HUES48 (cell line): ENCODE measurements around the gene LSG1.

Experiments used
- H3K27ac ChIP-seq: one replicate; pipeline ENCODE4 v1.7.0; 2013; ENCODE audit warnings: low read depth, low read length, inconsistent platforms
- H3K27me3 ChIP-seq: 2 replicates; pipeline ENCODE4 v1.6.1; 2013; ENCODE audit warnings: mild to moderate bottlenecking, low read length; ENCODE audit not compliant: control insufficient read depth, insufficient read depth
- H3K36me3 ChIP-seq: 2 replicates; pipeline ENCODE4 v1.6.1; 2013; ENCODE audit warnings: low read length; ENCODE audit not compliant: control insufficient read depth, insufficient read depth
- H3K4me1 ChIP-seq: 2 replicates; pipeline ENCODE4 v1.6.1; 2013; ENCODE audit warnings: mild to moderate bottlenecking, low read length; ENCODE audit not compliant: control insufficient read depth, insufficient read depth
- H3K4me3 ChIP-seq: 2 replicates; pipeline ENCODE4 v1.5.1; 2013; ENCODE audit warnings: mild to moderate bottlenecking, low read depth, low read length
- H3K9ac ChIP-seq: 2 replicates; pipeline ENCODE4 v1.6.1; 2013; ENCODE audit warnings: mild to moderate bottlenecking, low read depth, low read length, moderate library complexity
- H3K9me3 ChIP-seq: 2 replicates; pipeline ENCODE4 v1.6.1; 2013; ENCODE audit warnings: low read length; ENCODE audit not compliant: control insufficient read depth, insufficient read depth

The LSG1 gene

DNA sequence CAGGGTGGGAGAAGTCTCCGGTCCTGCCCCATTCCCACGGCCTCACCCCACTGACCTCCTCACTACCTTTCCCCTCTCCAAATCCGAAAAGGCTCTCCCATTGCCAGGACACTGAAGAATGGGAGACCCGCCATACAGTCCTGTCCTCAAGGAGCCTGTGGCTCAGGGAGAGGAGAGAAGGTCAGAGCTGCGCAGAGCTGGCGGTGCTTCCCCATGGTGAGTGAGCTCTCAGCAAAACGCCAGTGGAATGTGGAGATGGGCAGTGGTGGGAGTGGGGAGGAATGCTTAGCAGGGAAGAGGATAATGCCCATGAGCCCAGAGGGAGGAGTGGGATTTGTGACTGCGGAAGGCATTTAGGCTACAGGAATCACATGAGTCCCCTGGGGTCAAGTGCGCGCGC, 33.8 kb upstream of the LSG1 start:
- Histone ChIP-seq H3K9ac (no peak overlapping the region), H3K36me3 (no peaks in the 10 kb centered on the region), H3K27me3 (no peaks in the 10 kb centered on the region), H3K4me3 (no peak overlapping the region), H3K4me1 (peaks cover 11% of the 10 kb centered on the region), H3K9me3 (no peaks in the 10 kb centered on the region), H3K27ac (no peak overlapping the region)

DNA sequence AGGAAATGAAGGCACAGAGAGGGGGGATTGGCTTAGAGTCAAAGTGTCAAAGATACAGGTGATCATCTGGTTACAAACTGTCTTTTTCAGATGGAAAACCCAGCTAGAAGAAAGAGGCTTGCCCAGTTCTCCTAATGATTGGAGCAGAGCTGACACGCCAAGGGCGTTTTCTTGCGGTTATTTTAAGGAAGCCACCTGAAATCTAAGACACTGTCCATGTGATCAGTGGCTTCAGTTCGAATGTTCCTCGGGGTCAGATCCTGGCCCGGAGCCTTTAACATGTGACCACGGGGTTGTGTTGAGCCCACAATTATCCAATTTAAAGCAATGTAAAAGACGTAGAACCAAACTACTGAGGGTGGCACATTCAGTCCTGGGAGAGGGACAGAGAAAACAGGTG, 33.2 kb upstream of the LSG1 start:
- H3K27me3 ChIP-seq, result no peaks in the 10 kb centered on the region
- no peak overlapping the region for H3K9ac ChIP-seq
- H3K4me3 ChIP-seq, result no peak overlapping the region
- H3K9me3 ChIP-seq, result no peaks in the 10 kb centered on the region
- H3K36me3 ChIP-seq, result no peaks in the 10 kb centered on the region
- H3K27ac ChIP-seq, result no peak overlapping the region
- peaks cover 11% of the 10 kb centered on the region for H3K4me1 ChIP-seq

DNA sequence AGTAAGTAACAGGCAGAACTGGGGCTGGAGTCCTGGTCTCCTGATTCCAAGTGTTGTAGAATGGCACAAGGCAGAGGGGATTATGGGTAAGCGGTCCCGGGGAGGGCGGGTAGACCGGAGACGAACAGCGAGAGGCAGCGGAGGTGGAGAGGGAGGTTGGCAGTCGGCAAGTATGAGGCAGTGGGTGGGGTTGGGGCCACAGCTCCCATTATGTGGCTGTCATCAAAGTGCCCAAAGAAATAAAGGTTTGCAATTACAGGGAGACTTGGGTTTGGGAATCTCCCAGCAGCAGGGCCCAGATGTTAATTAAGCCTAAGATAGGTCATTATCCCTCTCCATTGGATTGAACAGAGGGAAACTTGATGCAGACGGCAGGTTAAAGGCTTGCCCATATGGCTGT, 30.6 kb upstream of the LSG1 start:
- Histone ChIP-seq H3K9ac (no peak overlapping the region), H3K4me3 (no peak overlapping the region), H3K4me1 (peaks cover 11% of the 10 kb centered on the region), H3K27ac (no peak overlapping the region), H3K27me3 (no peaks in the 10 kb centered on the region), H3K36me3 (no peaks in the 10 kb centered on the region), H3K9me3 (no peaks in the 10 kb centered on the region)

DNA sequence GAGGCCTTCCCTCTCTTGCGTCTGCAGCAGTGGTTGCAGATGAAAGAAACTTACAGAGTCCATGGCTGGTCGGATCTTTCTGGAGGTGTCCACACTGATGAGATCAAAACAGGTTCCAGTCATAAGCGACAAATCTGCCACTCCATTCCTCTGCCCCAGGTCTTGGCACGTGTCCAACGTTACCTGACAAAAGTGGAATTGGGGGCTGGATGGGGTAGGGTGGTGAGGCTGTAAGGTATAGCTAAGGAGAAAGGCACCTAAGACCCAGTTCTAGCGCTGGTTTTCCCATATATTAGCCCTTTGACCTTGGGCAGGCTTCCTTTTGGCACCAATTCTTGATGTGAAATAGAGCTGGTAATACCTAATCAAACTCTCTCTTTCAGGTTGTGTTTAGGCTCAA, 24.7 kb upstream of the LSG1 start:
- H3K4me3 ChIP-seq, result no peak overlapping the region
- H3K27me3 ChIP-seq, result no peaks in the 10 kb centered on the region
- H3K4me1 ChIP-seq, result no peaks in the 10 kb centered on the region
- H3K9ac ChIP-seq, result no peak overlapping the region
- no peak overlapping the region for H3K27ac ChIP-seq
- no peaks in the 10 kb centered on the region for H3K36me3 ChIP-seq
- H3K9me3 ChIP-seq, result no peaks in the 10 kb centered on the region

DNA sequence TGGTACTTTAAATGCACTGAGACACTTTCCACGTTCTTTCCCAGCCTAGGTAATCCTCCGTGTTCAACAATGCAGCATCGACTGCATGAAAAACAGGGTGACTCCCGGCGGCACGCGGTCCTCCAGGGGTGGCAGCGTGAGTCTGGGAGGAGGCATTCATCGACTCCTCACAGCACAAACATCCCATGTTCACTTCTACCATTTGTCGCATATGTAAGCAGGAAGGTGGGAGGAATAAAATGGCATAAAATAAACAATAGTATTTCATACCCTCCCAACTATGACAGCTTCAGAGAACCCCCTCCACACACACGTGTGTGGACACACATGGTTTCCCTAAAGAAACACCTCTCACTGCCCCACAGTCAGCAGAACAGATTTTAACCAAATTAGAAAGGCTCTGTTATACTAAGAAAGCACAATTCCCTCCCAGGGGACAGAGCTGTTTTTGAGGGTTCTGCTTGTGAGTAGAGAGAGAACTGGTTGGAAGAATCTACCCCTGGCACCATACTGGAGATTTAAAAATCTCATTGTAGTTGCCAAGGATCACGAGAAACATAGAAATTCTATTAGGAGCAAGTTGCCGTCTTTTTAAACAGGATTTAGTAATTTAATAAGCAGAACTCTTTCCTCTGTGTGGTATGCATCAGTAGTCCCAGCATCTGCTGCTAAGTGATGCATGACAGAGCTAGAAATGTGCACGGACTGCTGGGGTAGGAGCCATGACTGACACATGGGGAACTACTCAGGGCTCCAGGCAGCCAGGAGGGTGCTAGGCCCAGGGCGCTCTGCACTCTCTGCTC, 19.7 kb upstream of the LSG1 start:
- Histone ChIP-seq H3K9ac (no peak overlapping the region), H3K36me3 (no peaks in the 10 kb centered on the region), H3K27me3 (peaks cover 9% of the 10 kb centered on the region), H3K27ac (no peak overlapping the region), H3K4me3 (no peak overlapping the region), H3K4me1 (peaks cover 15% of the 10 kb centered on the region), H3K9me3 (no peaks in the 10 kb centered on the region)

DNA sequence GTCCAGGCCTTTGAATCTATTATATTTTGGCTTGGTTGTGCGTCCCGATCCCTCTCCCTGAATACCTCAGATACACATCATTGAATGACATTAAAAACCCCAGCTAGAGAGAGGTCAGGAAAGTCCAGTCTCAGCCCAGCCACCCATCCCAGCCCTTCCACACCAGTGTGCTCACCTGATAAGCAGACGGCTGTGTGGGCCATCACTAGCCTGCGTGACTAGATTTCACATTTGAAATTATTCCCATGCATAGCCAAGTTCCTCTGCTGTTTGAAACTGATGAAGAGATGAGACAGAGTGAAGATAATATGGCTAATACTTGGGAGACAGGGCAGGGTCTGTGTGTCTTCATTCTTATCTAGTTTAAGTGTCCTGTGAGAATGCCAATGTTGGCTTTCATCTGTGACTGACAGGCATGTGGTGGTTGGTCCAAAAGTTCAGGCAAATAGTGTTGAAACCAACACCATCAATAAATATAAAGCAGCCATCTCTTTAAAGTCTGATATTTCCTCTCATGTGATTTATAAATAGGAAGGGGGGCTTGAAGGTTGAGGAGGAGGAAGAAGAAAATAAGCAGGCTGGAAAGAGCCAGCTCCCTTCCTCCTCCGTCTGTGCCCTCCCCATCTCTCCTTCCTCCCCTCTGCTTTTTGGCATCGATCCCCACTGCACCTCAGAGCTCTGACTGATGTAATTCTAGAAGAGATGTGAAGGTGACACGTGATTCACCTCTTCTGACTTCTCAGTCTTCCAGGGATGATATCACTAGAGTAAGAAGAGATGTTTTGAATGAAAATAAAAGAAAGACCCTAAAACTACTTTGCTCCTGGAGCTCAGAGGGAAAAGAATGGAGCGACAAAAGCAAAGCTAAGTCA, 18.7 kb upstream of the LSG1 start:
- peaks cover 19% of the 10 kb centered on the region for H3K27me3 ChIP-seq
- no peak overlapping the region for H3K4me3 ChIP-seq
- no peaks in the 10 kb centered on the region for H3K9me3 ChIP-seq
- H3K4me1 ChIP-seq, result peaks cover 15% of the 10 kb centered on the region
- no peaks in the 10 kb centered on the region for H3K36me3 ChIP-seq
- H3K27ac ChIP-seq, result no peak overlapping the region
- no peak overlapping the region for H3K9ac ChIP-seq

DNA sequence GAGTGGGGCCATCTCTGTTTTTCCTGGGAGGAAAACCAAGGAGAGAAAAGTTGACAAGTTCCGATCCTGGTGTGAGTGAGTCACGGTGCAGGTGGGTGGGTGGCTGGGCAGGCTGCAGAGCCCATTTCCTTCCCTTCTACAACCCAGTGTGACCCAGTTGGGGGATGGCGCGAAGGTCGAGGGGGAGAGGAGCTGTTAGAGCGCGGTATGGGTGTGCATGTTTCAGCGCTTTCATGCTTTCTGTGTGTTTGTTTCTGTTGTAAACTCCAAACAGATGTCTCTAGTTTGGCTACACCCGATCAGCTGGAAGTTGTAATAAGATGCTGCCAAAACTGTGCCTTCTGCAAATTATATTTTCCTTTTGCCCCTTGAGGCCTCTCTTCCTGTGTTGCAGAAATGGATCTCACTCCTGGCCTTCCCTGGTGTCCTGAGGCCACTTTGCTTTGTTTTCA, 17.5 kb upstream of the LSG1 start:
- Histone ChIP-seq H3K9me3 (no peaks in the 10 kb centered on the region), H3K36me3 (no peaks in the 10 kb centered on the region), H3K4me1 (peaks cover 18% of the 10 kb centered on the region), H3K27ac (peak overlapping the region; percentile 80), H3K27me3 (peaks cover 31% of the 10 kb centered on the region), H3K9ac (no peak overlapping the region), H3K4me3 (no peak overlapping the region)

DNA sequence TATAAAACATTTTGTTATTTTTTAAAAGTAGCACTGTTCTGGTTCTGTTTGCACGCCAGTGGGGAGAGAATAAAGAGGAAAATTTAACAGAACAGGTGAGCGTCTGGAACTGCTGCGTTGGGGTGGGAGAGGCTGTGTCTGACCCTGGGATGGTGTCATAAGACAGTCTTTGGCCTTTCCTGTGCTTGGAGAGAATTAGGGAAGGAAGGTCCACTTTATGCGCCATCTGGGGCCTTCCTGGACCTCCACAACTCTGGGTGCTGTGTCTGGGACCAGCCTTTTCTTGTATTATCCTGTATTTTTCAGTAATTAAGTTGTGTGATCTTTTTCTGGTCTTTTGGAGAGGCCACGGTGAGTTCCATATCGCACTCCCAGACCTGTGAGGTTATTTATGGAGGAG, 17.0 kb upstream of the LSG1 start:
- Histone ChIP-seq H3K9ac (no peak overlapping the region), H3K9me3 (no peaks in the 10 kb centered on the region), H3K4me3 (no peak overlapping the region; the same call in 1 of the 2 replicates), H3K36me3 (no peaks in the 10 kb centered on the region), H3K4me1 (peaks cover 18% of the 10 kb centered on the region), H3K27me3 (peaks cover 32% of the 10 kb centered on the region), H3K27ac (peak overlapping the region; percentile 80)

DNA sequence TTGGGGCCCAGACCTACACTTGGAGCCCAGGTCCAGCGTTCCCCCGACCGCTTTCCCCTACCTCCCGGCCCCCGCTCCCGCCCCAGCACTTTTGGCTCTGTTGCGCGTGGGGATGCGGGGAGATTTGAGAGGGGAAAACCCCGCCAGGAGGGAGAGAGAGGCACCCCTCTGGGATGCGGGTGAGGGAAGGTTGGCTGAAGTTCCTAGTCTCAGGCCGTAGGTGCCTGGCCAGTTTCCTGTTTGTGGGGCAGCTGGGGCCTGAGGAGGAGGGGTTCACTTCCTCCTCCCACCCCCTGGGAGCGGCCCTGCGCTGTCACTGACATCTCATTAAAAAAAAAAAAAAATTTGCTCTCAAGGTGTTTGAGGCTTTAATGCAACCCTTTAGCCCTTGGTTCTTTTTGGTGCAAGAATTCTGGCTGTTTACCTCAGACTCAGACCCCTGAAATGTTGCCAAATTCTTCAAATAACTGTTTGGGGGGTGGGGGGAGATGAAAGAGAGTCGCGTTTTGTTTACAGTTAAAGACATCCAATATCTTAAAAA, 16.3 kb upstream of the LSG1 start:
- no peaks in the 10 kb centered on the region for H3K36me3 ChIP-seq
- no peaks in the 10 kb centered on the region for H3K9me3 ChIP-seq
- H3K27ac ChIP-seq, result peak overlapping the region; percentile 80
- peak overlapping the region; percentile 61 for H3K4me3 ChIP-seq
- H3K4me1 ChIP-seq, result peaks cover 18% of the 10 kb centered on the region
- peaks cover 32% of the 10 kb centered on the region for H3K27me3 ChIP-seq
- H3K9ac ChIP-seq, result peak overlapping the region; percentile 33; the same call in 1 of the 2 replicates

DNA sequence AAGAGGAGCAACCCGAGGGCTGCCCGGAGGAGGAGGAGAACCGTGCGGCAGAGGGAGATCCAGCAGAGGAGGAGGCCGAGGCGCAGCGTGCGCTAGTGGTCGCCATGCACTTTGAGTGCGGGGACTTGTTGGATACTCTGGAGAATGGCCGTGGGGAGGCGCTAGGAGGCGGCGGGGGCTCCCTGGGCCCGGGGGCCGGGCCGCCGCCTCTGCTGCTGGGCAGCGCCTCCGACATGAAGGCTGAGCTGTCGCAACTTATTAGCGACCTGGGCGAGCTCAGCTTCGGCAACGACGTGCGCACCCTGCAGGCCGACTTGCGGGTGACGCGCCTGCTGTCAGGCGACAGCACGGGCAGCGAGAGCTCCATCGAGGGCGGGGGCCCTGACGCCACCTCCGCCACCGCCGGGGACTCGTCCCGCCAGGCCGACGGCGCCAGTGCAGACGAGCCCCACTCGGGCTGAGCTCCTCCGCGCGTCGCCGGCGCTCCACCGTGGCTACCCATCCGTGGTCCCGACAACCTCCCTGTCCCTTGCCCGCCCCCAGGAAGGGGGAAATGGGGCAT, 15.7 kb upstream of the LSG1 start:
- H3K4me1 ChIP-seq, result peaks cover 18% of the 10 kb centered on the region
- H3K27me3 ChIP-seq, result peaks cover 32% of the 10 kb centered on the region
- H3K27ac ChIP-seq, result peak overlapping the region; percentile 80
- H3K9ac ChIP-seq, result peak overlapping the region; percentile 33
- H3K9me3 ChIP-seq, result no peaks in the 10 kb centered on the region
- no peaks in the 10 kb centered on the region for H3K36me3 ChIP-seq
- peak overlapping the region; percentile 61 for H3K4me3 ChIP-seq
